ENCODE data around the gene COBL. TPM values are rescaled to one million over a fixed set of nuclear protein-coding genes. Genes with fewer than 3 reads are reported as not detected.

Gene COBL
- total RNA-seq, 3 donors from 2014 or later (not counting 1 experiment from before 2014, with no cell fraction given) = not detected

DNA sequence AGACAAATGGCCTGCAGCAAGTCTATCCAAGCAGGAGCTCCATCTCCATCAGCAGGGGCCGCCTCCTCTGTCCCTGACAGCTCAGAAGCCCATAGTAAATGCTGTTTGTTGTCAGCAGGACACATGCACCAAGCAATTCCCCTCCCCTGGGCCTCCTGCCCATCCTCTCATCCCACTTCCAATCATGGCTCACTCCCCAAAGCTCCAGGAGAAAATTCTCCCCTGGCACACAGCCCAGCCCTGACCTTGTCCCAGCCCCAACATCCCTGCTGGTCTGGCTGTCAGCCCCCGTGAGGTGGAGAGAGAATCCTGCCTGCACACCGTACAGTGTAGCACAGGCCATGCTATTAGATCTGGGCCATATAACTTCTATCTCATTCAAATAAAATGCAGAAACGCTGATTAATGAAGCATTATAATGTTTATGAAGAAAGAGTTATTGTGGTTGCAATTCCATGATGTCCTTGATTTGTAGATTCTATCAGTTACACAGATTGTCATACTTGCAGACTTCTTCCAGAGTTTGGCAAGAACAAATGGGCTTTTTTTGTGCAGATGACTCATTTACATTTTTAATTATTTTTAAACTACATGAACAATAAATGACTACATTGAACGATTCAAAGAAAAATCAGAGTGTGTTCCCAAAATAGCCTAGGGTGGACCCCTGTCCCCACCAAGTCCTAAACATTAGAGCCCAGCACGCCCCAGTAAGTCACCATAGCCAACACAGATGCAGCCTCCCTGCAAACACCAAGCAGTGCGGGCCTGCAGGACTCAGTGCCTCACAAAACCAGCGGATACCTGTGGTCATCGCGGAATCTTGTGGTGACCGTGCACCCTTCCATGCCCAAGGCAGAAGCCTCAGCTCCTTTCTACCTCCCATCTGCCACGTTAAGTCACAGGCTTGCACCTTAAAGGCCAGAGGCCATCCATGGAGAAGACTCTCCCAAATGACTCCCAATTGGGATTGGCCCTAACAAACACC, 70.1 kb downstream of the COBL start:
- Mint-ChIP-seq H3K27me3 (ENCODE audit: low read depth in 2 of 2) (peaks cover 0 to 9% of the 10 kb centered on the region in 2 donors), H3K36me3 (no peaks in the 10 kb centered on the region), H3K27ac (no peak overlapping the region), H3K9me3 (no peaks in the 10 kb centered on the region), H3K4me1 (peaks cover 13 to 15% of the 10 kb centered on the region in 2 donors), H3K4me3 (no peak overlapping the region)
- TF ChIP-seq, protein P1, sequence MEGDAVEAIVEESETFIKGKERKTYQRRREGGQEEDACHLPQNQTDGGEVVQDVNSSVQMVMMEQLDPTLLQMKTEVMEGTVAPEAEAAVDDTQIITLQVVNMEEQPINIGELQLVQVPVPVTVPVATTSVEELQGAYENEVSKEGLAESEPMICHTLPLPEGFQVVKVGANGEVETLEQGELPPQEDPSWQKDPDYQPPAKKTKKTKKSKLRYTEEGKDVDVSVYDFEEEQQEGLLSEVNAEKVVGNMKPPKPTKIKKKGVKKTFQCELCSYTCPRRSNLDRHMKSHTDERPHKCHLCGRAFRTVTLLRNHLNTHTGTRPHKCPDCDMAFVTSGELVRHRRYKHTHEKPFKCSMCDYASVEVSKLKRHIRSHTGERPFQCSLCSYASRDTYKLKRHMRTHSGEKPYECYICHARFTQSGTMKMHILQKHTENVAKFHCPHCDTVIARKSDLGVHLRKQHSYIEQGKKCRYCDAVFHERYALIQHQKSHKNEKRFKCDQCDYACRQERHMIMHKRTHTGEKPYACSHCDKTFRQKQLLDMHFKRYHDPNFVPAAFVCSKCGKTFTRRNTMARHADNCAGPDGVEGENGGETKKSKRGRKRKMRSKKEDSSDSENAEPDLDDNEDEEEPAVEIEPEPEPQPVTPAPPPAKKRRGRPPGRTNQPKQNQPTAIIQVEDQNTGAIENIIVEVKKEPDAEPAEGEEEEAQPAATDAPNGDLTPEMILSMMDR (IDR thresholded peaks at IDR 0.05) = no peak
- H3K36me3 ChIP-seq (ENCODE audit: control insufficient read depth, insufficient read depth, low read length) = no peaks in the 10 kb centered on the region
- no peak overlapping the region for H3K4me3 ChIP-seq (ENCODE audit: low read length)
- WGBS (ENCODE audit: insufficient coverage) = 90% methylated on average over 12 of the region's 12 CpGs
- intact Hi-C loops (cut with micrococcal nuclease) = no loop called here
- no peaks in the 10 kb centered on the region for H3K9me3 ChIP-seq (ENCODE audit: control insufficient read depth, insufficient read depth, low read length)
- DNase-seq = no peak
- no peak for ATAC-seq
- no peaks in the 10 kb centered on the region for H3K4me1 ChIP-seq (ENCODE audit: control insufficient read depth, insufficient read depth, low read length)
- no peak overlapping the region for H3K27ac ChIP-seq (ENCODE audit: low read length)
- H3K27me3 ChIP-seq (ENCODE audit: control insufficient read depth, insufficient read depth, low read length) = no peaks in the 10 kb centered on the region

DNA sequence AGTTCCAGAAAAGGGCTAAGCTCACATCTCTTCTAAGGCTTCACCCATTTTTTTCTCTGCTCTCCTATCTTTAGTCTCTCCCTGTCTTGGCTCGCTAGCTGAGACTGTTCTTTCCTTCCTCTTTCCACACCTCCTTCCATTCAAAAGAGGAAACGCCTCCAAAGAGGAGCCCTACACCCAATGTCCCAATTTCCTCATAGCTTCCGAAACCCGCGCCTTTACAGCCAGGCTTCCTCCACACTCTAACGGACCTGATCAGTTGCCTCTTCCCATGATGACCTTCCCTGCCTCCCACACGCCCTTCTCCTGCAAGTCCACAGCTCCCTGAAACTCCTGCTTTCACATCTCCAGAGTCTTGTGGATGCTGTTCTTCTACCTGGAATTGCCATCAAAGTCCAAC, 71.7 kb downstream of the COBL start:
- DNase-seq (no peak), ATAC-seq (no peak)
- Mint-ChIP-seq H3K9me3 (no peaks in the 10 kb centered on the region), H3K4me3 (no peak overlapping the region), H3K36me3 (no peaks in the 10 kb centered on the region), H3K27me3 (ENCODE audit: low read depth in 2 of 2) (peaks cover 0 to 9% of the 10 kb centered on the region in 2 donors), H3K4me1 (peaks cover 13 to 15% of the 10 kb centered on the region in 2 donors), H3K27ac (no peak overlapping the region)
- intact Hi-C loops (cut with micrococcal nuclease) = no loop called here
- Histone ChIP-seq H3K4me3 (ENCODE audit: low read length) (no peak overlapping the region), H3K27ac (ENCODE audit: low read length) (no peak overlapping the region), H3K27me3 (ENCODE audit: control insufficient read depth, insufficient read depth, low read length) (no peaks in the 10 kb centered on the region), H3K36me3 (ENCODE audit: control insufficient read depth, insufficient read depth, low read length) (no peaks in the 10 kb centered on the region), H3K9me3 (ENCODE audit: control insufficient read depth, insufficient read depth, low read length) (no peaks in the 10 kb centered on the region), H3K4me1 (ENCODE audit: control insufficient read depth, insufficient read depth, low read length) (no peaks in the 10 kb centered on the region)
- 67% methylated on average over 7 of the region's 7 CpGs for WGBS (ENCODE audit: insufficient coverage)
- TF ChIP-seq, protein P1 (IDR thresholded peaks at IDR 0.05) = no peak

DNA sequence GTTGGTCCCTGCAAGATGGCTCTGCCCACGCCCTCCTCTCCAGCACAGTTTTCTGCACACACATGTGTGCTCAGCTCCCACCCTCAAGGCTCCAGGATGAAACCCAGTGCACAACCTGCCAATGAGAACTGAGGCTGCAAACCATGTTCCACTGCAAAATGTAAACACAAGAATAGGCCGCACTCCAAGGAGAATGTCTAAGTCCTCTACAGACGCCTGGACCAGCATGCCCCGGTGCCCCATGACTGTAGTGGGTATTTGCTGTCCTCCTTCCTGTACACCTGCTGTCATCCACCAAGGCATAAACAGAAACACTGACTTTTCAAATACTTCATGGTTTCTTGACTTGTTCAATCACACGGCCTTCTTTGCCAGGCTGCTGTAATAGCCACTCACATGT, 72.6 kb downstream of the COBL start:
- no peaks in the 10 kb centered on the region for H3K36me3 Mint-ChIP-seq
- no peaks in the 10 kb centered on the region for H3K9me3 Mint-ChIP-seq
- H3K27me3 ChIP-seq (ENCODE audit: control insufficient read depth, insufficient read depth, low read length) = no peaks in the 10 kb centered on the region
- DNase-seq (no peak), ATAC-seq (no peak)
- intact Hi-C loops (cut with micrococcal nuclease) = no loop called here
- WGBS (ENCODE audit: insufficient coverage) = 91% methylated on average over 5 of the region's 5 CpGs
- peaks cover 0 to 9% of the 10 kb centered on the region in 2 donors for H3K27me3 Mint-ChIP-seq (ENCODE audit: low read depth in 2 of 2)
- no peaks in the 10 kb centered on the region for H3K4me1 ChIP-seq (ENCODE audit: control insufficient read depth, insufficient read depth, low read length)
- H3K9me3 ChIP-seq (ENCODE audit: control insufficient read depth, insufficient read depth, low read length) = no peaks in the 10 kb centered on the region
- TF ChIP-seq, protein P1 (IDR thresholded peaks at IDR 0.05) = no peak
- no peaks in the 10 kb centered on the region for H3K36me3 ChIP-seq (ENCODE audit: control insufficient read depth, insufficient read depth, low read length)
- H3K27ac Mint-ChIP-seq = peak overlapping the region in 1 of 2 donors; percentile 11
- no peak overlapping the region for H3K4me3 Mint-ChIP-seq
- no peak overlapping the region for H3K4me3 ChIP-seq (ENCODE audit: low read length)
- H3K4me1 Mint-ChIP-seq = peaks cover 13 to 15% of the 10 kb centered on the region in 2 donors
- no peak overlapping the region for H3K27ac ChIP-seq (ENCODE audit: low read length)

All from natural killer cell (primary cell).